ENCODE measurements around the gene ALK.

GRCh38 chr2:29603341-29603740, 318.0 kb downstream of the ALK start:
- TF ChIP-seq CTCF (IDR thresholded peaks at IDR 0.05), result no peak
- TF ChIP-seq POLR2A (IDR thresholded peaks at IDR 0.05), result no peak
